ENCODE data around the gene GPN2. TPM values are rescaled to one million over a fixed set of nuclear protein-coding genes. Genes with fewer than 3 reads are reported as not detected.

The GPN2 gene
- polyA plus RNA-seq, 3 donors: 8.3 to 15.9 (median 9.6) TPM

DNA sequence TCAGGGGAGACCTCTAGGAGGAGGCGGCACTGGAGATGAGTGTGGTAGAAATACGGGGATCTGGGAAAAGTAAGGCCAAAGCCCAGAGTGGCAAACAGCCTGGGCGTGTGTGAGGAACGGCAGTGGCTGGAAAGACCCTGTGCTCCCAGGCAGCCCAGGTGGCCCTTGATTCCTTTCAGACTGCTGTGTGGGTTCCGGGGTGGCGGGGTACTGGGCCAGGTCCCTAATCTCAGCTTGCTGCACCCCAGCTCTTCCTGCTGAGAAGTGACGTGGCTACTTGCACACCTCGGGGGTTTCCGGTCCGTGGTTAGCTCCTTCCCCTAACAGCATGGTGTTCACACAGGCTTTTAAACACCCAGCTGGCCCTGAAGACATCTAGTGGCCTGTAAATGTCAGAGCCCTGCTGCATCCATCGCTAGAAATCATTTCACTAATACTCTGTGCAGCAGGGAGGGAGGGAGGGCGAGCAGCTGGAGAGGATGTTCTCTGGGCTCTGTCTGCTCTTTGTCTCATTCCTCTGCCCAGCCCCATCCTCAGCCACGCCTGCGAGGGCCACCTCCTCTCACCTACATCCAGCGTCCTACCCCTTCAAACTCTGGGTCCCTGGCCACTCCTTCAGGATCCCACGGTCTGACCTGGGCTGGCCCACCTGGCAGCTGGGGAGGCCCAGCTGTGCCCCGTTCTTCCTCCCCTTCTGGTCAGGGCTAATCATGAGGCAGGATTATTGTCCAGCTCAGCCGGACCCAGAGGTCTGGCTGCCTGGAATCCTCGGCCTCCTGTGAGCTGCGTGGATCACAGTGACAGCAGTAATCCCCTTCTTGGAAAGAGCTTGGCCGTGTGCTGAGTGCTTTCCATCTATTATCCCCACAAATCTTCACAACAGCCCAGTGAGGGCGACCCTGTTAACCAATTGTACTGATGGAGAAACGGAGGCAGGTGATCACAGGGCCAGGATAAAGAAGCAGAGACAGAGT, 56.4 kb downstream of the GPN2 start:
- Mint-ChIP-seq H3K27ac (peak overlapping the region; percentile 85 to 93 (median 91)), H3K36me3 (peaks cover 57 to 82% of the 10 kb centered on the region in 2 donors), H3K9me3 (peaks cover 0 to 2% (median 0%) of the 10 kb centered on the region in 7 donors), H3K4me3 (peak overlapping the region; percentile 58 to 85), H3K4me1 (peaks cover 48% of the 10 kb centered on the region), H3K27me3 (ENCODE audit: low read depth in 3 of 3) (peaks cover 0 to 8% (median 2%) of the 10 kb centered on the region in 3 donors)
- 36% methylated on average over 15 of the region's 23 CpGs for WGBS (ENCODE audit: insufficient coverage)
- Histone ChIP-seq H3K27me3 (ENCODE audit: control insufficient read depth in 2 of 2, insufficient read depth in 2 of 2, low read length in 2 of 2) (no peaks in the 10 kb centered on the region), H3K27ac (ENCODE audit: low read depth in 1 of 2, low read length in 2 of 2) (peak overlapping the region; percentile 59 to 79), H2AFZ (ENCODE audit: insufficient read depth, low read depth, low read length, poor library complexity, severe bottlenecking) (peak overlapping the region; percentile 73), H3K79me2 (ENCODE audit: insufficient read depth, low read length) (peaks cover 30% of the 10 kb centered on the region), H3K9ac (ENCODE audit: insufficient read depth, low read length, poor library complexity, severe bottlenecking) (peak overlapping the region; percentile 53), H3K4me2 (replicated peaks; ENCODE audit: extremely low read depth, low read length, poor library complexity, severe bottlenecking) (peak overlapping the region; percentile 51), H3K4me3 (replicated peaks in 1 of 3; ENCODE audit: low read depth in 2 of 3, low read length in 3 of 3) (peak overlapping the region in 1 of 3 experiments; percentile 45), H3K9me3 (replicated peaks in 1 of 2; ENCODE audit: control insufficient read depth in 1 of 2, insufficient read depth in 1 of 2, low read length in 2 of 2) (no peaks in the 10 kb centered on the region), H4K20me1 (ENCODE audit: insufficient read depth, low read length) (peaks cover 45% of the 10 kb centered on the region), H3K36me3 (replicated peaks in 1 of 2; ENCODE audit: control insufficient read depth in 1 of 2, insufficient read depth in 2 of 2, low read length in 2 of 2) (peaks cover 39 to 53% of the 10 kb centered on the region in 2 donors), H3K4me1 (ENCODE audit: control insufficient read depth in 1 of 2, insufficient read depth in 2 of 2, low read length in 2 of 2) (peaks cover 38 to 47% of the 10 kb centered on the region in 2 donors)
- intact Hi-C loops (cut with micrococcal nuclease): no loop called here
- peak; percentile 25 for TF ChIP-seq CTCF (IDR thresholded peaks at IDR 0.05)
- DNase-seq: peak; percentile 77 to 90 (median 78)

GRCh38 chr1:26832249-26832960, 57.7 kb downstream of the GPN2 start:
- H3K27ac Mint-ChIP-seq: peak overlapping the region; percentile 32 to 92 (median 85)
- no peak overlapping the region for H3K27ac ChIP-seq (ENCODE audit: low read depth in 1 of 2, low read length in 2 of 2)
- H3K9me3 Mint-ChIP-seq: peaks cover 0 to 2% (median 0%) of the 10 kb centered on the region in 7 donors
- H3K36me3 ChIP-seq (replicated peaks in 1 of 2; ENCODE audit: control insufficient read depth in 1 of 2, insufficient read depth in 2 of 2, low read length in 2 of 2): peaks cover 31 to 40% of the 10 kb centered on the region in 2 donors
- H4K20me1 ChIP-seq (ENCODE audit: insufficient read depth, low read length): peaks cover 53% of the 10 kb centered on the region
- no peak overlapping the region for H3K9ac ChIP-seq (ENCODE audit: insufficient read depth, low read length, poor library complexity, severe bottlenecking)
- no peak overlapping the region for H3K4me3 ChIP-seq (replicated peaks in 1 of 3; ENCODE audit: low read depth in 2 of 3, low read length in 3 of 3)
- H3K4me1 ChIP-seq (ENCODE audit: control insufficient read depth in 1 of 2, insufficient read depth in 2 of 2, low read length in 2 of 2): peaks cover 51 to 59% of the 10 kb centered on the region in 2 donors
- intact Hi-C loops (cut with micrococcal nuclease): no loop called here
- H3K4me3 Mint-ChIP-seq: no peak overlapping the region
- no peak overlapping the region for H3K4me2 ChIP-seq (replicated peaks; ENCODE audit: extremely low read depth, low read length, poor library complexity, severe bottlenecking)
- no peak for TF ChIP-seq CTCF (IDR thresholded peaks at IDR 0.05)
- H3K79me2 ChIP-seq (ENCODE audit: insufficient read depth, low read length): peaks cover 35% of the 10 kb centered on the region
- H2AFZ ChIP-seq (ENCODE audit: insufficient read depth, low read depth, low read length, poor library complexity, severe bottlenecking): no peak overlapping the region
- H3K36me3 Mint-ChIP-seq: peaks cover 48 to 71% of the 10 kb centered on the region in 2 donors
- 100% methylated on average over 7 of the region's 16 CpGs for WGBS (ENCODE audit: insufficient coverage)
- H3K9me3 ChIP-seq (replicated peaks in 1 of 2; ENCODE audit: control insufficient read depth in 1 of 2, insufficient read depth in 1 of 2, low read length in 2 of 2): no peaks in the 10 kb centered on the region
- DNase-seq: no peak
- peaks cover 2 to 8% (median 2%) of the 10 kb centered on the region in 3 donors for H3K27me3 Mint-ChIP-seq (ENCODE audit: low read depth in 3 of 3)
- no peaks in the 10 kb centered on the region for H3K27me3 ChIP-seq (ENCODE audit: control insufficient read depth in 2 of 2, insufficient read depth in 2 of 2, low read length in 2 of 2)
- H3K4me1 Mint-ChIP-seq: peaks cover 61% of the 10 kb centered on the region
